Tibial nerve (tissue), 4 donors: ENCODE results near the gene STPG1. TPM values are rescaled to one million over a fixed set of nuclear protein-coding genes. Genes with fewer than 3 reads are reported as not detected.

Experiments used
- DNase-seq, 2 donors: peaks; one replicate each; pipeline ENCODE4 v3.0.0-alpha.2; 2019; ENCODE audit warnings: low spot score in 2 of 2
- H3K27ac ChIP-seq, 4 donors: fragments of 200-600 bp; sonication (generic) in 3 of 4; one replicate each; pipeline ENCODE4 v1.5.1; 2017 to 2019; ENCODE audit warnings: mild to moderate bottlenecking in 1 of 4
- H3K27me3 ChIP-seq, 2 donors: fragments of 200-600 bp; sonication (generic) in 1 of 2; one replicate each; pipeline versions ENCODE4 v1.5.1 to v1.6.0; 2017 to 2019
- H3K36me3 ChIP-seq, 3 donors: fragments of 200-600 bp; sonication (generic); one replicate each; pipeline ENCODE4 v1.5.1; 2018 to 2019
- H3K4me1 ChIP-seq, 4 donors: fragments of 200-600 bp; sonication (generic) in 3 of 4; one replicate each; pipeline ENCODE4 v1.5.1; 2017 to 2019
- H3K4me3 ChIP-seq, 4 donors: fragments of 200-600 bp; sonication (generic) in 3 of 4; one replicate each; pipeline ENCODE4 v1.5.1; 2017 to 2019; ENCODE audit warnings: mild to moderate bottlenecking in 1 of 4, moderate library complexity in 1 of 4
- H3K9me3 ChIP-seq, 4 donors: fragments of 200-600 bp; sonication (generic) in 3 of 4; one replicate each; pipeline ENCODE4 v1.5.1; 2017 to 2019
- EP300 ChIP-seq, 2 donors: sonication (generic); formaldehyde crosslinking; IDR thresholded peaks; one replicate each; pipeline ENCODE4 v1.6.1; 2017; ENCODE audit warnings: antibody characterized with exemption in 2 of 2, mild to moderate bottlenecking in 1 of 2
- POLR2A ChIP-seq, 2 donors: fragments of 450-650 bp; IDR thresholded peaks; one replicate each; pipeline ENCODE4 v1.6.1; 2017; ENCODE audit warnings: antibody characterized with exemption in 2 of 2, mild to moderate bottlenecking in 2 of 2, moderate library complexity in 2 of 2
- WGBS, 2 donors: methylation state at CpG; one replicate each; pipeline ENCODE4 v1.1.5; 2018; 5-methylcytosine and 5-hydroxymethylcytosine counted together
- total RNA-seq, 4 donors: library from RNA; depleted of rRNA; stranded (reverse); fragments of >200 nt; gene quantifications; one replicate each; pipeline ENCODE4 v1.1.0, GENCODE V29; 2016
- TF ChIP-seq, protein P1 (sequence below), 5 experiments: fragments of 200-600 bp in 3 of 5; fragments of 450-650 bp in 2 of 5; sonication (generic) in 3 of 5; IDR thresholded peaks; one replicate each; pipeline ENCODE4 v1.5.1; 2016 to 2019; ENCODE audit warnings: antibody characterized with exemption in 5 of 5, mild to moderate bottlenecking in 3 of 5, moderate library complexity in 2 of 5

STPG1 gene
- total RNA-seq, 4 donors from 2014 or later, result 1.5 to 5.7 (median 3.0) TPM

- TF ChIP-seq EP300 (IDR thresholded peaks at IDR 0.05), result no peak
- no peak for DNase-seq
Measured at GRCh38 chr1:24425922-24426321, 12.3 kb upstream of the STPG1 start.

DNA sequence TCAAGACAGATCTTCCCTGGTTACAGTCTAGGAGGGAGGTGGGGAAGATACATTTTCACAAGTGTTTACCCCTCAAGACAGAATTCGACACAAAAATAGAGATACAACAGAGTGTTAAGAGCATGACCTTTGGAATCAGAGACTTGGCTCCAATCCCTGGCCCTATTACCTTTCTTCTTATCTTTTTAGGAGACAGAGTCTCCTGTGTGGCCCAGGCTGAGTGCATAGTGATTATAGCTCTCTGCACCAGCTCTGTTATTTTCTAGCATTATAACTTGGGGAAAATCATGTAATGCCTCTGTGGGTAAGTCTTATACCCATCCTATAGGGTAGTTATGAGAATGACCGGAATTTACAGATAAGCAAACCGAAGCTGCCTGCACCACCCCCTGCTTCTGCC is 11.9 kb upstream of the STPG1 start:
- peaks cover 0 to 26% (median 0%) of the 10 kb centered on the region in 3 donors for H3K36me3 ChIP-seq

More at GRCh38 chr1:24425922-24426321, 12.3 kb upstream of the STPG1 start:
- no peak overlapping the region for H3K27ac ChIP-seq
- H3K9me3 ChIP-seq, result no peaks in the 10 kb centered on the region
- H3K27me3 ChIP-seq, result no peaks in the 10 kb centered on the region
- no peak overlapping the region for H3K4me3 ChIP-seq
- H3K4me1 ChIP-seq, result no peaks in the 10 kb centered on the region
- 74 to 91% methylated on average over 7 of the region's 7 CpGs for WGBS, 2 donors
- H3K36me3 ChIP-seq, result peaks cover 0 to 26% (median 0%) of the 10 kb centered on the region in 3 donors

DNA sequence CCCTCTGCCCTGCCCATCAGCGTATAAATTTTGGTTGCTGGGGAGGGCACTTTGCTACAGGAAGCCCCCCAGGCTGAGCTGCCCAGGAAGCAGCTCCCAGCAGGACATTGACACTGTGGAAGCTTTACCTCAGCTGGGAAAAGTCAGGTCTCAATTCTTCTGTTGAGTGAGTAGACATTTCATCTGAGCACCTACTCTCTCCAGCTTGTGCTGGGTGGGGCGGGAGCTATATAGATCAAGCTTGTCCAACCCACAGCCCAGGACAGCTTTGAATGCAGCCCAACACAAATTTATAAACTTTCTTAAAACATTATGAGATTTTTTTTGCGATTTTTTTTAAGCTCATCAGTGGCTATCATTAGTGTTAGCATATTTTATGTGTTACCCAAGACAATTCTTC is 11.4 kb upstream of the STPG1 start:
- H3K27me3 ChIP-seq, result no peaks in the 10 kb centered on the region
- no peaks in the 10 kb centered on the region for H3K9me3 ChIP-seq
- no peak overlapping the region for H3K27ac ChIP-seq
- H3K36me3 ChIP-seq, result peaks cover 0 to 26% (median 0%) of the 10 kb centered on the region in 3 donors
- no peak for DNase-seq
- H3K4me1 ChIP-seq, result no peaks in the 10 kb centered on the region
- H3K4me3 ChIP-seq, result no peak overlapping the region
- 85 to 89% methylated on average over 3 of the region's 3 CpGs for WGBS, 2 donors
- TF ChIP-seq, protein P1, sequence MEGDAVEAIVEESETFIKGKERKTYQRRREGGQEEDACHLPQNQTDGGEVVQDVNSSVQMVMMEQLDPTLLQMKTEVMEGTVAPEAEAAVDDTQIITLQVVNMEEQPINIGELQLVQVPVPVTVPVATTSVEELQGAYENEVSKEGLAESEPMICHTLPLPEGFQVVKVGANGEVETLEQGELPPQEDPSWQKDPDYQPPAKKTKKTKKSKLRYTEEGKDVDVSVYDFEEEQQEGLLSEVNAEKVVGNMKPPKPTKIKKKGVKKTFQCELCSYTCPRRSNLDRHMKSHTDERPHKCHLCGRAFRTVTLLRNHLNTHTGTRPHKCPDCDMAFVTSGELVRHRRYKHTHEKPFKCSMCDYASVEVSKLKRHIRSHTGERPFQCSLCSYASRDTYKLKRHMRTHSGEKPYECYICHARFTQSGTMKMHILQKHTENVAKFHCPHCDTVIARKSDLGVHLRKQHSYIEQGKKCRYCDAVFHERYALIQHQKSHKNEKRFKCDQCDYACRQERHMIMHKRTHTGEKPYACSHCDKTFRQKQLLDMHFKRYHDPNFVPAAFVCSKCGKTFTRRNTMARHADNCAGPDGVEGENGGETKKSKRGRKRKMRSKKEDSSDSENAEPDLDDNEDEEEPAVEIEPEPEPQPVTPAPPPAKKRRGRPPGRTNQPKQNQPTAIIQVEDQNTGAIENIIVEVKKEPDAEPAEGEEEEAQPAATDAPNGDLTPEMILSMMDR (IDR thresholded peaks at IDR 0.05), result no peak
- no peak for TF ChIP-seq EP300 (IDR thresholded peaks at IDR 0.05)
- no peak for TF ChIP-seq POLR2A (IDR thresholded peaks at IDR 0.05)

More for the DNA sequence above, 11.9 kb upstream of the STPG1 start:
- Histone ChIP-seq H3K27me3 (no peaks in the 10 kb centered on the region), H3K27ac (no peak overlapping the region), H3K4me1 (no peaks in the 10 kb centered on the region), H3K4me3 (no peak overlapping the region), H3K9me3 (no peaks in the 10 kb centered on the region)
- no peak for DNase-seq
- 79 to 81% methylated on average over 3 of the region's 3 CpGs for WGBS, 2 donors
- TF ChIP-seq POLR2A (IDR thresholded peaks at IDR 0.05), result no peak
- TF ChIP-seq EP300 (IDR thresholded peaks at IDR 0.05), result no peak
- TF ChIP-seq, protein P1 (IDR thresholded peaks at IDR 0.05), result no peak

DNA sequence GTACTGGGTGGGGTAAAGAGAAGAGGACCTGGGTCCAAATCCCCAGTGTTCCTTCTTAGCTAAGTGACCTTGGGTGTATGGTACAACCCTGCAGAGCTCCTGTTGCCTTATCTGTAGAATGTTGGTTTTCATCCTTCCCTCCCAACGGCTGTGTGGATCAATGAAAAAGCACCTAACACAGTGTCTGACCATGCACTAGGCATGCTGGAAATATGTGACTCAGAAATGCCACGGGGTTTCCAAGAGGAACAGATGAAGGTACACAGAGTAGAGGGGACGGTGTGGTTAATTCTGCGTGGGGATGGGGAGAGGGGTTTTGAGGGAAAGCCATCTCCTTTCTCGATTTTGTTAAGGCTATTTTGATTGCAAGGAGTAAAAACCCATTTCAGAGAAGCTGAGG is 10.6 kb upstream of the STPG1 start:
- no peak for DNase-seq
- peaks cover 0 to 3% (median 0%) of the 10 kb centered on the region in 4 donors for H3K4me1 ChIP-seq

GRCh38 chr1:24421502-24421901 is 7.9 kb upstream of the STPG1 start:
- no peak overlapping the region for H3K27ac ChIP-seq
- H3K9me3 ChIP-seq, result no peaks in the 10 kb centered on the region
- DNase-seq, result no peak
- TF ChIP-seq, protein P1 (IDR thresholded peaks at IDR 0.05), result no peak
- TF ChIP-seq EP300 (IDR thresholded peaks at IDR 0.05) (no peak), POLR2A (IDR thresholded peaks at IDR 0.05) (no peak)
- H3K36me3 ChIP-seq, result peaks cover 0 to 20% (median 0%) of the 10 kb centered on the region in 3 donors
- H3K27me3 ChIP-seq, result no peaks in the 10 kb centered on the region
- no peak overlapping the region for H3K4me3 ChIP-seq
- 87 to 91% methylated on average over 2 of the region's 2 CpGs for WGBS, 2 donors
- H3K4me1 ChIP-seq, result peaks cover 0 to 25% (median 12%) of the 10 kb centered on the region in 4 donors

More for the DNA sequence above, 10.6 kb upstream of the STPG1 start:
- no peaks in the 10 kb centered on the region for H3K27me3 ChIP-seq
- no peaks in the 10 kb centered on the region for H3K9me3 ChIP-seq
- 93 to 94% methylated on average over 5 of the region's 5 CpGs for WGBS, 2 donors
- H3K27ac ChIP-seq, result no peak overlapping the region
- H3K36me3 ChIP-seq, result peaks cover 0 to 26% (median 0%) of the 10 kb centered on the region in 3 donors
- TF ChIP-seq POLR2A (IDR thresholded peaks at IDR 0.05) (no peak), EP300 (IDR thresholded peaks at IDR 0.05) (no peak)
- TF ChIP-seq, protein P1 (IDR thresholded peaks at IDR 0.05), result no peak
- H3K4me3 ChIP-seq, result no peak overlapping the region

DNA sequence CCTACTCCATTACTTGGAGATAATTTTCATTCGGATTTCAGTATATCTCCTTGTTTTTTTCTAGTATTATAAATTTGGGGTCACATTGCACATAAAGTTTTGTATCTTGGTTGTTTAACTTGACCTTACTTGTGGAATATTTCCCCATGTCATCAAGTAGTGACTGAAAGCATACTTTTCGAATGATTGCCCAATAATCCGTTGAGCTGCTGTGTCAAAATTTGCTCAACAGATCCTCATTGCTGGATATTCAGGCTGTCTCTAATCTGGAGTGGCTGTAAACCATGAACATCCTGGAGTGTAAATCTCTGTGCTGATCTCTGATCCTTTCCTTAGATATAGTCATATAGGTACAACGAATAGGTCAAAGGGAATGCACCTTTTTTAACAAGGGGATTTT is 7.0 kb upstream of the STPG1 start:
- Histone ChIP-seq H3K36me3 (peaks cover 0 to 20% (median 0%) of the 10 kb centered on the region in 3 donors), H3K9me3 (no peaks in the 10 kb centered on the region), H3K27me3 (no peaks in the 10 kb centered on the region), H3K4me3 (no peak overlapping the region), H3K27ac (no peak overlapping the region), H3K4me1 (peaks cover 0 to 28% (median 13%) of the 10 kb centered on the region in 4 donors)
- TF ChIP-seq, protein P1 (IDR thresholded peaks at IDR 0.05), result no peak
- no peak for TF ChIP-seq EP300 (IDR thresholded peaks at IDR 0.05)
- no peak for TF ChIP-seq POLR2A (IDR thresholded peaks at IDR 0.05)
- DNase-seq, result no peak
- 82 to 84% methylated on average over 4 of the region's 4 CpGs for WGBS, 2 donors
